HG03139 (cell line): ENCODE results near the gene RSRC1.
"Not testable (repeated sequence)": the region's sequence is repeated elsewhere in the genome, so short reads cannot be mapped to it uniquely, and the experiment has no call there.

ENCODE experiments used
- ATAC-seq: cut with Tn5 transposase; IDR thresholded peaks from one replicate; pipeline ENCODE4 v1.9.1; 2021; ENCODE audit not compliant: unreplicated experiment

The RSRC1 gene

DNA sequence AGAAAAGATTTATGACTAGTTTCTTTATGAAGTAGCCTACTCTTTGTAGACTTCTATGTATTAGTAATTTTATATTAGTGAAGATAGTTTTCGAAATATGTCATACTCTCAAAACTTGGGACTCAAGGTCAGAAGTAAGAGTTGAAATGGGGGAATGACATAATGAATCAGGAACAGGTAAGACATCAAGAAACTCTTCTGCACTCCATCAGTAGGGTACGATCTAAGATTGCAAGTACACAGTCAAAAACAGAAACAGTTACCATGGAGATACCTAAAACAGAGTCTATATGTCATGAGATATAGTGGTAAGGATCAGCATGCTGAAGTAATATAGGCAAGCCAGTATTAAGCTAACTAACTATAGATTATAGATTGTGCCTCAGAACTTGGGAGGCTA lies 274.1 kb downstream of the RSRC1 start:
- no peak for ATAC-seq

- ATAC-seq, result no peak
These were observed 285.5 kb downstream of the RSRC1 start for GRCh38 chr3:158395421-158395820.

DNA sequence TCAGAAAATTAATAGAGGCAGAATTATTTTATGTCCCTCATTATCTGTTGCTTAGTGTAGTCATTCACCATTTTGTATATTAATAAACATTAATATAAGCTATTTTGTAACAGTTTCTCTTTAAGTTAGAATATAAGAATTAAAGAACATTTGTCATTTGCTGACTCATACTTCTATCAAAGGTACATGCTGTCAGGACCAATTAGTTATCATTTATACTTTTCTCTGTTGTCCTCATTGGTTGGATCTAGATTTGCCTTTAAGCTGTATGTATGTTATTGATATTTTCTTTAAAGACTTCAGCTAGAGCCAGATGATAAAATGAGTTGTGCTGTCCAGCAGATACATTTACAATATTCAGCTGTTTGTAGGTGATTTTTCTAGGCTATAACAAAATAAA lies 292.7 kb downstream of the RSRC1 start:
- ATAC-seq, result no peak

DNA sequence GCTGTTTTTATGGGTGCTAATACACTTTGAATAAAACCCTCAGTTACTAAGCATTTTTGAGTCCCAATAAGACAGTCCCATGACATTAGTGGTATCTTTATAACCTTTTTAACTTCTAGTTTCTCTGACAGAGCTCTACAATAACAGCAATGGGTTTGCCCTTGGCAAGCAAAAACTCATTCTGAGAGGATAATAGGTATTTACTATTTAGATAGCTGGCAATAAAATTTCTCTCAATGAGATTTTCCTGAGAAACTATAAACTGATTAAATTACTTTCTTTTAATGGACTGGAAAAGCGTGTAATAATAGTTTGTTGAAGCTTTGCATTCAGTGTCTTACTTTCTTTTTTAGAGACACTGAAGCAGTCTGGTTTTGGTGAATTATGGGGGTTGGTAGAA lies 293.1 kb downstream of the RSRC1 start:
- ATAC-seq, result no peak

GRCh38 chr3:158404131-158404718 lies 294.3 kb downstream of the RSRC1 start:
- ATAC-seq, result no peak

- no peak for ATAC-seq
These were observed 295.6 kb downstream of the RSRC1 start for GRCh38 chr3:158405507-158405906.

- no peak for ATAC-seq
These were observed 298.1 kb downstream of the RSRC1 start for GRCh38 chr3:158407844-158408517.

GRCh38 chr3:158408518-158408897 lies 298.6 kb downstream of the RSRC1 start:
- not testable (repeated sequence) for ATAC-seq

DNA sequence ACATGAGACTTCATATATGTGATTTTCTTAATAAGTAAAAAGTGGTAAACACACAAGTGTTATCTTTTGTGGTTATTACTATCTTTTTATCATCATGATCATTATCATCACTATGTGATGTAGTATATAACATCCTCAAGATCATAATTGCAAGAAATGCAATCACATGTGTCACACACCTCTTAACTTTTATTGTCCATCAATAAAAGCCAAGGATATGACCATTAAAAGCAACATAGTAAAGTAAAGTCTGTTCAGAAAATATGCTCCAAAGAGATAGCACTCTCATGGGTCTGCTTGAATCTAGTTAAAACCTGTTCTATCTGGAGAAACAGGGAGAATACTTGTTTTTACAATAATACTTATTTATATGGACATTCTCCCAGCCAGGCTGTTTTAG lies 308.1 kb downstream of the RSRC1 start:
- no peak for ATAC-seq

- no peak for ATAC-seq
These were observed 310.1 kb downstream of the RSRC1 start for GRCh38 chr3:158419820-158420653.

DNA sequence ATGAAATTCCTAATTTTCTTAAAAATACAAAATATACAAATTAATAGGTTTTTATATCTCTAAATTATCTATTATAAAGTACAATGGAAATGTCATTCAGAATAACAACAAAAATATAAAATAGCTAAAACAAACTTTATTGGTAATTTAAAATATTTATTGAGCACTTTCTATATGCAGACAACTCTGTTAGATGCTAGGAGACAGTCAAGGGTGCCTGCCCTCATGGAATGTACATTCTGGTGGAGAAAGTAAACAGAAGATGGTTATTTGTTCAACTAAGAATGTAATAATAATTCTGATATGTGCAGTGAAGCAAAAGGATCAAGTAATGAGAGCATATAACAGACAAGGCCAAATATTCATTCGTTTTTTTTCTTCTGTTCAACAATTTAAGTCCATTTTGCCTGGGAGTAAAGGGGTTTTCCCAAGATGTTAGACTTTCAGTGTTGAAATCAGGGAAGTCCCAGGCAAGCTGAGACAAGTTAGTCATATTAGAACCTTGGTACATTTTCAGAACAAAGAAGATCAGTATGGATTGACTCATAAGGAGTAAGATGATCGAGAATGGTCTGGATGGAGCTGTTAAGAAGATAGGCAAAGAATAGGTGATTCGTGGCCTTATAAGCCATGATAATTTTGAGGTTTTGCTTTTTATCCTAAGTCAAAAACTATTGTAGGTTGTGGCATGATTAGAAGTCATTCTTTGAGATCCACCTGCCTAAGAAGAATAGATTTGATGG lies 310.9 kb downstream of the RSRC1 start:
- peak; percentile 89 for ATAC-seq

- no peak for ATAC-seq
These were observed 320.6 kb downstream of the RSRC1 start for GRCh38 chr3:158430448-158430847.

GRCh38 chr3:158430968-158431367 lies 321.1 kb downstream of the RSRC1 start:
- ATAC-seq, result no peak

- ATAC-seq, result no peak
These were observed 321.9 kb downstream of the RSRC1 start for GRCh38 chr3:158431829-158432228.

- ATAC-seq, result peak; percentile 76
These were observed 324.6 kb downstream of the RSRC1 start for GRCh38 chr3:158434412-158435038.

- ATAC-seq, result peak; percentile 87
These were observed 333.7 kb downstream of the RSRC1 start for GRCh38 chr3:158443632-158444031.

DNA sequence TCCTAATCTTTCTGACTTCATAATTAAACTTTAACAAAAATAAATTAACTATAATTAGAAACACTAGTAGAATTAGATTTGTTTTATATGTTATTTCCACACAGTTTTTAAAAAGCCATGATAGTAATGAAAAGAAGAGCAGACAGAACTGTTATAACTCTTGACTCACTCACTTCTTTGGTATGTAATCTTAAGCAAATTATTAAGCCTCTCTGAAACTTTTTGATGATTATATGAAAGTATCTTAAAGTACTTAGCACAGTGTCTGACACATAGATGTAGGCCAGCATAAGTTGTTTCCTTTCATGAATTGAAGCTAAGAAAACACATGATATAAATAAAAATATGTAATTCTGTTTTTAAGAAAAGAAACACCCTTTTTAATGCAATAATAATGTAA lies 337.5 kb downstream of the RSRC1 start:
- ATAC-seq, result no peak

DNA sequence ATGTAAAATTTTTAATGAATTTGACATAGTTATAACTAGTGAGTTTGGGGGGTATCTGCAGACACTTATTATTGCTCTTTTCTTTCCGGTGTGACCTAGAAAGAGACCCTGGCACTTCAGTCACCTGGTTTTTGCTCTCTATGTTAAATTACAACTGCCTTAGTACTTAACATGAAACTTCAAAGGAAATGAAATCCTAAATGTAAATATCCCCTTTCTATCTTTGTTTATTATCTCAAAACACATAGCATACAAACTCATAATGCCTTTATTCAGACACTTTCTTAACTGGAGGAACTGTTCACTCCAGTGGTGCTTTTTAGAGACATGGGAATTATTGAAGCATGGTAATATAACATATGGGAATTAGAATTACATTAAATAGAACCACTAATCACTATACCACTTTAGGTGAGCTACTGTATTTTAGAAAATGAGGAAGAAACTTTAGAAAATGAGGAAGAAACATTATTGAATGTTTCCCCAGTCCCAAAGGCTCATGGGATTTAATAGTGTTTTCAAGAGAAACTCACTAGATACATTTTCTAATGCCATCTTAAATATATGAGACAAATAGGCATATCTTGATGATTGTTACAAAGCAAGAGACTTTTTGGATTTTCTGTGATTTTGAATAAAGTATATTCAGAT lies 341.6 kb downstream of the RSRC1 start:
- no peak for ATAC-seq

DNA sequence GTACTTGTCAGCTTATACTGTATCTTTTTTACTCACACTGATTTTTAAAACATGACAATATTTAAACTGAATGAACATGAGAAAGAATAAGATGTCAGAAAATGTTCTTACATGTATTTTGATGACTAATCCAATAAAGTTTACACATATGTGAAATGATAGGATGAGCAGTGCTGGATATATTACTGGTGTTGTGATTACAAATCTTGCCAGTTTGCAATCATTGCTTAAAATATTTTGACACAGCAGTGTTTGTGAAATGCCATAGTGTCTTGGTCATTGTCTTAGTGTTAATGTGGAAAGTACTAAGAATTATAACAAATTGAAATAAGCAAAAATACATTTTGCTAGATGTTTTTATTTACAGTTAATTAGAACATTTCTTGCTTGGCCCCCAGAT lies 342.4 kb downstream of the RSRC1 start:
- no peak for ATAC-seq

DNA sequence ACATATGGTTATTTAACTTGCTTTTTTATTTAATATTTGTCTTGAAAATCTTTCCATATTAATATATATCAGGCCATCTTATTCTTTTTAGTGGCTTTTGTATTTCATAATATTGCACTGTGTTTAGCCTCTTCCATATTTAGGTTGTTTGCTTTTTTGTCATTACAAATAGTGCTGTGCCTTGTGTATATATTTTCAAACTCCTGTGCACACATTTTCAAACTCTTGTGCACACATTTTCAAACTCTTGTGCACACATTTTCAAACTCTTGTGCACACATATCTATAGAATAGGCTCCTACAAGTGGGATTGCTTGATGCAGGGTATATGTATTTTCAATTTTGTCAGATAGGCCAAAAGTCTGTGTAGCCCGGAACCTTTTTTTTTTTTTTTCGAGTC lies 343.1 kb downstream of the RSRC1 start:
- no peak for ATAC-seq
